Measurements from ENCODE around the gene MPPE1. TPM values are rescaled to one million over a fixed set of nuclear protein-coding genes. Genes with fewer than 3 reads are reported as not detected.
"Not testable (repeated sequence)": the region's sequence is repeated elsewhere in the genome, so short reads cannot be mapped to it uniquely, and the experiment has no call there.

Gene MPPE1
- polyA plus RNA-seq, 2 donors, result 19.1 to 20.3 TPM

GRCh38 chr18:11861583-11862288, 46.4 kb downstream of the MPPE1 start:
- Histone ChIP-seq H3K9me3 (ENCODE audit: control insufficient read depth in 2 of 2, insufficient read depth in 1 of 2, low read depth in 1 of 2, low read length in 1 of 2) (no peaks in the 10 kb centered on the region), H3K27ac (ENCODE audit: low read depth in 2 of 2, low read length in 1 of 2) (no peak overlapping the region), H3K4me1 (ENCODE audit: control insufficient read depth in 2 of 2, insufficient read depth in 2 of 2, low read length in 1 of 2) (peaks cover 7 to 16% of the 10 kb centered on the region in 2 donors), H3K4me3 (ENCODE audit: low read depth in 1 of 2, low read length in 2 of 2) (no peak overlapping the region), H3K27me3 (ENCODE audit: control insufficient read depth in 1 of 2, insufficient read depth in 2 of 2, low read length in 2 of 2) (no peaks in the 10 kb centered on the region), H3K36me3 (ENCODE audit: control insufficient read depth in 2 of 2, insufficient read depth in 2 of 2, low read length in 1 of 2) (no peaks in the 10 kb centered on the region)
- WGBS, 2 donors, result 82 to 85% methylated on average over 19 to 20 of the region's 20 CpGs

- H3K4me1 ChIP-seq (ENCODE audit: control insufficient read depth in 2 of 2, insufficient read depth in 2 of 2, low read length in 1 of 2), result peaks cover 7 to 20% of the 10 kb centered on the region in 2 donors
- 85 to 87% methylated on average over 17 of the region's 17 CpGs for WGBS, 2 donors
- H3K27ac ChIP-seq (ENCODE audit: low read depth in 2 of 2, low read length in 1 of 2), result no peak overlapping the region
- H3K36me3 ChIP-seq (ENCODE audit: control insufficient read depth in 2 of 2, insufficient read depth in 2 of 2, low read length in 1 of 2), result no peaks in the 10 kb centered on the region
- no peaks in the 10 kb centered on the region for H3K27me3 ChIP-seq (ENCODE audit: control insufficient read depth in 1 of 2, insufficient read depth in 2 of 2, low read length in 2 of 2)
- H3K9me3 ChIP-seq (ENCODE audit: control insufficient read depth in 2 of 2, insufficient read depth in 1 of 2, low read depth in 1 of 2, low read length in 1 of 2), result no peaks in the 10 kb centered on the region
- no peak overlapping the region for H3K4me3 ChIP-seq (ENCODE audit: low read depth in 1 of 2, low read length in 2 of 2)
Observed at GRCh38 chr18:11860594-11861450, 47.3 kb downstream of the MPPE1 start.

- Histone ChIP-seq H3K4me3 (ENCODE audit: low read depth in 1 of 2, low read length in 2 of 2) (no peak overlapping the region), H3K27me3 (ENCODE audit: control insufficient read depth in 1 of 2, insufficient read depth in 2 of 2, low read length in 2 of 2) (no peaks in the 10 kb centered on the region), H3K36me3 (ENCODE audit: control insufficient read depth in 2 of 2, insufficient read depth in 2 of 2, low read length in 1 of 2) (no peaks in the 10 kb centered on the region), H3K27ac (ENCODE audit: low read depth in 2 of 2, low read length in 1 of 2) (no peak overlapping the region), H3K9me3 (ENCODE audit: control insufficient read depth in 2 of 2, insufficient read depth in 1 of 2, low read depth in 1 of 2, low read length in 1 of 2) (no peaks in the 10 kb centered on the region), H3K4me1 (ENCODE audit: control insufficient read depth in 2 of 2, insufficient read depth in 2 of 2, low read length in 1 of 2) (peaks cover 7 to 20% of the 10 kb centered on the region in 2 donors)
- WGBS, 2 donors, result 46 to 48% methylated on average over 4 of the region's 4 CpGs
Observed at GRCh38 chr18:11859903-11860407, 48.2 kb downstream of the MPPE1 start.

GRCh38 chr18:11859282-11859830, 48.8 kb downstream of the MPPE1 start:
- WGBS, 2 donors, result 87 to 89% methylated on average over 7 of the region's 7 CpGs
- Histone ChIP-seq H3K27me3 (ENCODE audit: control insufficient read depth in 1 of 2, insufficient read depth in 2 of 2, low read length in 2 of 2) (no peaks in the 10 kb centered on the region), H3K4me1 (ENCODE audit: control insufficient read depth in 2 of 2, insufficient read depth in 2 of 2, low read length in 1 of 2) (peaks cover 7 to 20% of the 10 kb centered on the region in 2 donors), H3K27ac (ENCODE audit: low read depth in 2 of 2, low read length in 1 of 2) (no peak overlapping the region), H3K36me3 (ENCODE audit: control insufficient read depth in 2 of 2, insufficient read depth in 2 of 2, low read length in 1 of 2) (no peaks in the 10 kb centered on the region), H3K9me3 (ENCODE audit: control insufficient read depth in 2 of 2, insufficient read depth in 1 of 2, low read depth in 1 of 2, low read length in 1 of 2) (no peaks in the 10 kb centered on the region), H3K4me3 (ENCODE audit: low read depth in 1 of 2, low read length in 2 of 2) (no peak overlapping the region)

- Histone ChIP-seq H3K27me3 (ENCODE audit: control insufficient read depth in 1 of 2, insufficient read depth in 2 of 2, low read length in 2 of 2) (no peaks in the 10 kb centered on the region), H3K9me3 (ENCODE audit: control insufficient read depth in 2 of 2, insufficient read depth in 1 of 2, low read depth in 1 of 2, low read length in 1 of 2) (no peaks in the 10 kb centered on the region), H3K36me3 (ENCODE audit: control insufficient read depth in 2 of 2, insufficient read depth in 2 of 2, low read length in 1 of 2) (no peaks in the 10 kb centered on the region), H3K27ac (ENCODE audit: low read depth in 2 of 2, low read length in 1 of 2) (peak overlapping the region; percentile 76 to 80), H3K4me1 (ENCODE audit: control insufficient read depth in 2 of 2, insufficient read depth in 2 of 2, low read length in 1 of 2) (peaks cover 7 to 21% of the 10 kb centered on the region in 2 donors), H3K4me3 (ENCODE audit: low read depth in 1 of 2, low read length in 2 of 2) (no peak overlapping the region)
- WGBS, 2 donors, result 25 to 27% methylated on average over 11 of the region's 11 CpGs
Observed at GRCh38 chr18:11857177-11857887, 50.8 kb downstream of the MPPE1 start.

- not testable (repeated sequence) for H3K27ac ChIP-seq (ENCODE audit: low read depth in 2 of 2, low read length in 1 of 2); H3K4me3 ChIP-seq (ENCODE audit: low read depth in 1 of 2, low read length in 2 of 2); H3K27me3 ChIP-seq (ENCODE audit: control insufficient read depth in 1 of 2, insufficient read depth in 2 of 2, low read length in 2 of 2); H3K36me3 ChIP-seq (ENCODE audit: control insufficient read depth in 2 of 2, insufficient read depth in 2 of 2, low read length in 1 of 2); H3K9me3 ChIP-seq (ENCODE audit: control insufficient read depth in 2 of 2, insufficient read depth in 1 of 2, low read depth in 1 of 2, low read length in 1 of 2)
- H3K4me1 ChIP-seq (ENCODE audit: control insufficient read depth in 2 of 2, insufficient read depth in 2 of 2, low read length in 1 of 2), result peaks cover 5 to 14% of the 10 kb centered on the region in 2 donors
- WGBS, 2 donors, result 91 to 97% methylated on average over 6 of the region's 6 CpGs
Observed at GRCh38 chr18:11854554-11854953, 53.6 kb downstream of the MPPE1 start.

- 0 to 1% methylated on average over 23 of the region's 23 CpGs for WGBS, 2 donors
- no peaks in the 10 kb centered on the region for H3K27me3 ChIP-seq (ENCODE audit: control insufficient read depth in 1 of 2, insufficient read depth in 2 of 2, low read length in 2 of 2)
- H3K9me3 ChIP-seq (ENCODE audit: control insufficient read depth in 2 of 2, insufficient read depth in 1 of 2, low read depth in 1 of 2, low read length in 1 of 2), result no peaks in the 10 kb centered on the region
- H3K27ac ChIP-seq (ENCODE audit: low read depth in 2 of 2, low read length in 1 of 2), result peak overlapping the region; percentile 92 to 98
- H3K4me3 ChIP-seq (ENCODE audit: low read depth in 1 of 2, low read length in 2 of 2), result peak overlapping the region; percentile 78 to 91
- H3K36me3 ChIP-seq (ENCODE audit: control insufficient read depth in 2 of 2, insufficient read depth in 2 of 2, low read length in 1 of 2), result no peaks in the 10 kb centered on the region
- peaks cover 0 to 6% of the 10 kb centered on the region in 2 donors for H3K4me1 ChIP-seq (ENCODE audit: control insufficient read depth in 2 of 2, insufficient read depth in 2 of 2, low read length in 1 of 2)
Observed at GRCh38 chr18:11851806-11852337, 56.2 kb downstream of the MPPE1 start.

- Histone ChIP-seq H3K27ac (ENCODE audit: low read depth in 2 of 2, low read length in 1 of 2) (peak within 1 kb of the TSS; percentile 92 to 98), H3K4me3 (ENCODE audit: low read depth in 1 of 2, low read length in 2 of 2) (peak within 1 kb of the TSS; percentile 78 to 91), H3K27me3 (ENCODE audit: control insufficient read depth in 1 of 2, insufficient read depth in 2 of 2, low read length in 2 of 2) (no peaks in the 10 kb centered on the region), H3K4me1 (ENCODE audit: control insufficient read depth in 2 of 2, insufficient read depth in 2 of 2, low read length in 1 of 2) (peaks cover 0 to 3% of the 10 kb centered on the region in 2 donors), H3K36me3 (ENCODE audit: control insufficient read depth in 2 of 2, insufficient read depth in 2 of 2, low read length in 1 of 2) (no peaks in the 10 kb centered on the region), H3K9me3 (ENCODE audit: control insufficient read depth in 2 of 2, insufficient read depth in 1 of 2, low read depth in 1 of 2, low read length in 1 of 2) (no peaks in the 10 kb centered on the region)
- 0% methylated on average over 53 of the region's 53 CpGs for WGBS, 2 donors
Observed at GRCh38 chr18:11851146-11851805, 56.8 kb downstream of the MPPE1 start, which contains the start of gene CHMP1B. Gene CHMP1B (plus strand): TSS chr18:11851413. CDS start chr18:11851512, 99 bp downstream.

Measured in esophagus (tissue), 2 donors.